ENCODE measurements around the gene C5.

GRCh38 chr9:120948824-120949223 is 101.3 kb downstream of the C5 start:
- no peak for TF ChIP-seq CTCF (IDR thresholded peaks at IDR 0.05; ENCODE audit: low read length)
- TF ChIP-seq EZH2 (IDR thresholded peaks at IDR 0.05; ENCODE audit: borderline replicate concordance, low read length) = no peak

Data from OCI-LY1 (cell line).